Stimulated activated CD4-positive, alpha-beta T cell treated with anti-CD3 and anti-CD28 coated beads, Interleukin-15, amount 100 ng/mL, for 1 hour (primary cell): Measurements from ENCODE around the gene IFT20.

Experiments used
- DNase-seq, 2 donors: peaks; one replicate each; pipeline ENCODE4 v3.0.0-alpha.2; 2020; ENCODE audit warnings: low read depth in 1 of 2, low spot score in 1 of 2

IFT20 gene

DNA sequence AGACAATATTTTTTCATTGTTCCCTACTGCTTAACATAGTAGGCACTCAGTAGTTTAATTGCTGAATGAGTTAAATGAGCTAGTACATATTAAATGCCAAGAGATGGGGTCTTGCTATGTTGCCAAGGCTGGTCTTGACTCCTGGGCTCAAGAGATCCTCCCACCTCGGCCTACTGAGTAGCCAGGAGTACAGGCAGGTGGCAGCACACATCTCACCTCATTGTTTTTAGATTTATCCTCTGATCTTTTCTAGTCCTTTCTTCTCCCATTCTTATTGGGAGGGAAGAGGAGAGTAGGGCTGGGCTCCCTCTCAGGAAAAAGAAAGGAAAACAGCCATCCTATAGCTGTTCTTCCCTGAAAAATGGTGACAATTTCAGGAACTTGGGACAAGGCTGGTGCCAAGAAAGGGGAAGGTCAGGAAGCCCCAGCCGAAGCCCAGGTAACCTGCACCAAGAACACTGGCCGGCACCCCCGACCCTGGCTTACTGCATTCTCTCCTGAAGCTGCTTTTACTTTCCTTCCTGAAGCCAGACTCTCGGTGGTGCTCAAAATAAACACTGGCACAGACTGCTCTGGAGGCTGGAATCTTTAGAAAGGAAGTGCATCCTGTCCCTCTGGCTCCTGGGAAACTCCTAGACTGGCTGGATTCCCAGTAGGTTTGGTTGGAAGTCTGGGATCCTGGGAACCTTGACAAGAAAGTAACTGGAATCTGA, 2.9 kb upstream of the IFT20 start:
- no peak for DNase-seq

DNA sequence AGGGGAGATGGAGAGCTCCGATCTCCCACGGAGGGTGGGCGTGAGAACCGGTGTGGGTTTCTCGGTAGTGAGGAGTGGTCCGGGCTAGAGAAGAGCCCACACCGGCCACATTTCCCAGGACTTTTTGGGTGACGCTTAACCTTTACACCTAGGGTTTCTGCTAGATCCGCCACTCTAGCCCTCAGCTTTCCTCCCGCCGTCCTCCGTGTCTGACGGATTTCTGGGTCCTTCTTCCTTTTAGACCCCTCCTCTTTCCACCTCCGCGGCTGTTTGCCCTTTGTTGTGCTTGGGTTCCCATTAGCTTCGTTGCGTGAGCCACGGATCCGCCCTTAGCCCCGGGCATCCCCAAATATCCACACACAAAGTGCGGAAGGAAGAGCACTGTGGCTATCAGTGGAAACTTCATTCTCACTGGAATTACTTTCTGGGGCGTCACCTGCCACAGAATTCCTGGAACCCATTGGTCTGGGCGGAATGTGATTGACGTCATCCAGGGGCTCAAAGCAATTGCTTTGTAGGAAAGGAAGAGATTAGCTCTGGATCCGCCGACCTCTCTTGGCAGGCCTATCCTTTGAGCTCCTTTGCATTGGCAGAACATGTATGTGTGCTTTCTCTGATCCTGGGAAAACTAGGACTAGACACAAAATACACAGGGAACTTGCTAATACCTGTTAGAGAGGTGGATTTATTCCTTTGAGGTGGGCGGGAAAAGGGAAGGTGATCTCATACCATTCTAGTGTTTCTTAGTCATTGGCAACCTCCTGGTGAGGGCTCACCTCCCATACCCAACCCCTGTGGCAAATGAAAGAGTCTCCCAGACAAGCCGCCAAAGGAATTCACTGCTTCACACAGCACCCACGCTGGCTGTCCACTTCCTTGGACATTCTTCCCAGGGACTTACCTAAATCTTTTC, 943 bp upstream of the IFT20 start:
- DNase-seq: no peak

DNA sequence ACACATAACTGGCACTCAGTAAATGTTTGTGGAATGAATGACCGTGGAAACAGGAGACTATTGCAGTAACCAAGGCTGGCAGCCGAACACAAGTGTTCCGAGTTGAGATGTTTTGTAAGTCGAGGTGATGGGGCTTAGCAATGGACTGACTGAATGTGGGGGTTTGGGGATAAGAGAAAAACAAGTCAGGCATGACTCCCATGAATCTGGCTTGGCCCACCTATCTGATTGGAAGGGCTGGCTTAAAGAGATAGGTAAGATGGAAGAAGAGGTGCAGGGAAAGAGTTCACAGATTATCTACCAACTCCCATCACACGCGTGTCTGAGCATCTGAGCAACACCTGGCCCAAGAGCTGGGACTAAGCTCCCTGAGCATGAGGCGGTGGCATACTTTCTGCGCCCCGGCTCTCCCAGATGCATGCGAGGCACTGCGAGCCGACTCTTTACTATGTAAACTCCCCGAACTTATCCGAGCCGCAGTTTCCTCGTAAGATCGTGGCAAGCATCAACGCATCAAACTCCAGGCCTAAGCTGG, 539 bp downstream of the IFT20 start:
- DNase-seq: no peak

- DNase-seq: no peak
These were observed 1.1 kb downstream of the IFT20 start for GRCh38 chr17:28334171-28334570.

DNA sequence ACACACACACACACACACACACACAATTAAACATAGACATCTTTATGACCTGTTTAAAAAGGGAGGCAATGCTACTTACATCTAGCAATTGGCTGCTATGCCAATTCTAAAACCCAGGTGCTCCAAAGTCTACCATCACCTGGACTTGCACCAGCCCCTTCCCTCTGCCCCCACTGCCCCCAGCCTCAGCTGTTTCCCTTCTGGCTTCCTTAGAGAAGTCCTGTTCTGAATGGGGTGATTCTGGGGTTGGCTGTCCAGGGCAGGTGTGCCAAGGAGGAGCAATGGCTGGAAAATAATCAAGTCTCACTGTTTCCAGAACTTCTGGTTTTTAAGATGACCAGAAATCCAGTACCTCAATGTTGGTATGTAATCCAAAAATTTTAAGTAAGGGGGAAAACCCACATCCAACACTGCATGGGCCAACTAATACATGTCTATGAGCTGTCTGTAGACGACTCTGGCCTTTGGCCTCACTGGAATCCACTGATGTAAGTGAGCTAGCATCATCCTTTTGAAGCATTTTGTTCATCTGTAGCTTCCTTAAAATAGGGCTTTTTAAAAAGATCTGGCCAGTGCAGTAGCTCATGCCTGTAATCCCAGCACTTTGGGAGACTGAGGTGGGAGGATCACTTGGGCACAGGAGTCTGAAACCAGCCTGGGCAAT, 2.1 kb downstream of the IFT20 start:
- no peak for DNase-seq

GRCh38 chr17:28331891-28332420, 3.3 kb downstream of the IFT20 start:
- DNase-seq: no peak

DNA sequence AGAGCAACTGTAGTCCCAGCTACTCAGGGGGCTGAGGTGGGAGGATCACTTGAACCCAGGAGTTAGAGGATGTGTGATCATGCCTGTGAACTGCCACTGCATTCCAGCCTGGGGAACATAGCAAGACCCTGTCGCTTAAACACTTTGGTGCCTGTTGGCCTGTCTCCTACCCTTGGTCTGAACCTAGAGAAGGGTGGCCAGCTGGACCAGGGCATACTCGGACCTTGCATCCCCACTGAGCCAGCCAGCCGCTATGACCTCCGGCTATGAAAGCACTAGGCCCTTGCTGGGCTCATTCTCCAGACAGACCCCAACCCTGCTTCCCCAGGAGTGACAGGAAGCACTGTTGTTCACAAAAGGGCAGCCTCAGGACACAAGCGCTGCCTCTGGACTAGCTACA, 4.6 kb downstream of the IFT20 start:
- DNase-seq: no peak

GRCh38 chr17:28328325-28328724, 6.9 kb downstream of the IFT20 start:
- no peak for DNase-seq

- no peak for DNase-seq
These were observed 7.6 kb downstream of the IFT20 start for GRCh38 chr17:28327709-28328108.

DNA sequence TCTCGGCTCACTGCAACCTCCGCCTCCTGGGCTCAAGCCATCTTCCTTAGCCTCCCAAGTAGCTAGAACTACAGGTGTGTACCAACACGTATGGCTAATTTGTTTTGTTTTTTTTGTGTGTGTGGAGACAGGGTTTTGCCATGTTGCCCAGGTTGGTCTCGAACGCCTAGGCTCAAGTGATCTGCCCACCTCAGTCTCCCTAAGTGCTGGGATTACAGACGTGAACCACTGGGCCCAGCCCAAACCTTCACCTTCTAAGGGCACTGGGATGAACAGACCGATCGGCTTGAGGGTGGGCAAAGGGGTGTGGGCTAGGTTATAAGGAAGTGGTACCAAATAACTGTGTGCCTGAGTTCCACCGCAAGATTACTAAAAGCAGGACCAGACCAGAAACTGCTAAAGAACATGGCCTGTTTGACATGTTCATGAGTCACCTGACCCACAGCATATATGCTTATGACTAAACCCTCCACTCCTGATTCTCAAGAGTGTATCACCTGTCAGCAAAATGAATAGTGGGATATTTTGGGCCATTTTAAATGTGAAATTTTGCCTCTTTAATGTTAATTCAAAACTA, 8.2 kb downstream of the IFT20 start:
- no peak for DNase-seq

DNA sequence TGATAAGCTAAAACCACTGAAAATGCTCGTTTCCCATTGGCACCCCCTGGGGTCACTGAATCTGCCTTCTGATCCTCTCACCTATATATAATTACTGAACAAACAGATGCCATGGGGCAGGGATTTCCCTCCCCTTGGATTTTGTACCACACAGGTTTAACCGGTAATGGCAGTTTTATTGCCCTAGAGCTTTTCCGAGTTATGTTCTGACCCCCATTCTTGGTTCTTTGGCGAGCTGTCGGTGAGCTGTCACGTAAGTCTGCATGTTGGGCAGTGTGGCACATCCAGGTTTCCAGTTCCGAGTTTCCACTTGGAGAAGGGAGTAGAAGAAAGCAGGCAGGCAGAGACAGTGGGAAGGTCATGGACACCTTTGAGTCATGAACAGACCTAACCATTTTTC, 9.2 kb downstream of the IFT20 start:
- DNase-seq: no peak

GRCh38 chr17:28325211-28325610, 10.1 kb downstream of the IFT20 start:
- DNase-seq: no peak

DNA sequence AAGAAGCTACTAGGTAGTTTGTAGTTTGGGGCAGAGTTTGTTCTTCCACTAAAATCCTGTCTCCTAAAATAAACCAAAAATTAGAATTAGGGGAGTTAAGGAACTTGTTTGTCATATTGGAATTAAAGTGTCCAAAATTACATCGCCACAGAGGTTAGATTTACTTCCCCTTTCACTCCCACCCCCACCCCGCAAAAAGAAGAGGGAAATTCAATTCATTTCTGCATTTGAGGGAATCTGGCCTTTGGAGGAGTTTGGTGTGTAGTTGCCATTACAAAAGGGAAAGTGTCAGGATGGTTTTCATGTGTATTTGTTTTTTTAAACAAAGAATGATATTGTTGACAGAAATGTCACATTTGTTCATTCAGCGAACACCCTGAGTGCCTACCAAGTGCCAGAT, 10.5 kb downstream of the IFT20 start:
- DNase-seq: no peak

DNA sequence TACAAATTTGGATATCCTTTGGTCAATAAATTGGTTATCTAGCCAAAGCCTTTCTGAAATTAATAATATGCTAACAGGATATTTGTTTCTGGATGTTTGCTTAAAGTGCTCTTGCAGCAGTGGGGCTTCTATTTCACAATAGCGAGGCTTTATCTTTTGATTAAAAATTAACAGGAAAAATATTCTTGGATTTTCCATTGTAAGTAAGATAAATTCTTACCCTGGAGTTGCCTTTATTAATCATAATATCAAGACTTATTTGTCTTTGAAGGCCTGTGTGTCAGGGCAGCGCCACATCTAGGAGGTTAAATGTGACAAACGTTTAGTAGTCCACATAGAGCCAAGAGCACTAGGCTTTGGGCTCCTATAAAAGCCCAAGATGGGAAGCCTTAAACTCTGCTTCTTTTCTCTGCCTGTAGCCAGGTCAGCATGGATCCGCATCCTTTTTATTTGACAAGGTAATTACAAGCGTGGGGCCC, 11.0 kb downstream of the IFT20 start:
- DNase-seq: no peak

DNA sequence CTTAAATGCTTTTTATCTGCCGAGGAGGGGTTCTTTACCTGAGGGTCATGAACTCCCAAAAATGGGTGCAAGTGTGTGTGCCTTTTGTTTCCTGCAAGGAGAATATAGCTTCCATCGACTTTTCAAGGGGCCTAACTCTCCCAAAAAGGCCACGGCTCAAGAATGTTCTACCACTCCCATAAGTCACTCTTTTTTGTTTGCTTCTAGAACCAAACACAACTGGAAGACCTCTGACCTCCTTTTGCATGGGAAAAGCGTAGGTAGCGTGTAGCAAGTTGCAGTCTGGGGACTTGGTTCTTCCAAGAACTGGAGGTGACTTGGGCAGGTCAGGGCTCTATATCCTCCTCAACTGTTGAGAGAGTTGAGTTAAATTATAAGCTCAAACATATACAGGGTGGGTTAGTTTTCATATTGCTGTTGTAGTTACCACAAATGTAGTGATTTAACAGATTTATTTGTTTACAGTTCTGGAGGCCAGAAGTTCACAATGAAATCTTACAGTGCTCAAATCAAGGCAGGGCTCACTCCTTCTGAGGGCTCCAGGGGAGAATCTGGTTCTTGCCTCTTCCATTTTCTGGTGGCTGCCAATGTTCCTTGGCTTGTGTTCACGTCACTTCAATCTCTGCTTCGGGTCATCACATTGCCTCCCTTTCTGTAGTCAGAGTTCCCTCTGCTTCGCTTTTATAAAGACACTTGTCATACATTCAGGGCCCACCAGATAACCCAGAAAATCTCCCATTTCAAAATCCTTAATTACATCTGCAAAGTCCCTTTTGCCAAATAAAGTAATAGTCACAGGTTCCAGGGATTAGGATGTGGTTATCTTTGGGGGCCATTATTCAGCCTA, 14.8 kb downstream of the IFT20 start:
- no peak for DNase-seq

GRCh38 chr17:28319598-28319935, 15.7 kb downstream of the IFT20 start:
- DNase-seq: no peak

GRCh38 chr17:28318759-28319597, 16.3 kb downstream of the IFT20 start, which contains the start of gene TMEM97:
Gene TMEM97 (plus strand): TSS chr17:28319200. CDS start chr17:28319240, 40 bp downstream.
- DNase-seq: peak; percentile 85 to 88

- no peak for DNase-seq
These were observed 17.1 kb downstream of the IFT20 start for GRCh38 chr17:28317966-28318758.
